HepG2 (cell line): ENCODE data around the gene ENTPD5. TPM values are rescaled to one million over a fixed set of nuclear protein-coding genes. Genes with fewer than 3 reads are reported as not detected.

Experiments used
- ZBTB7B ChIP-seq: sonication (generic); formaldehyde crosslinking; IDR thresholded peaks from 2 replicates; pipeline ENCODE4 v1.4.0; 2020; ENCODE audit warnings: missing genetic modification reagents
- ZNF274 ChIP-seq: sonication (generic); formaldehyde crosslinking; IDR thresholded peaks from 2 replicates; pipeline ENCODE4 v1.5.1; 2020; ENCODE audit warnings: mild to moderate bottlenecking, missing genetic modification reagents
- ZNF788 ChIP-seq: sonication (generic); formaldehyde crosslinking; IDR thresholded peaks from 2 replicates; pipeline ENCODE4 v1.5.0; 2020; ENCODE audit warnings: mild to moderate bottlenecking, missing genetic modification reagents, borderline replicate concordance
- polyA plus RNA-seq, 8 experiments: library from polyadenylated mRNA; depleted of rRNA in 3 of 8; stranded (reverse) in 7 of 8; unstranded in 1 of 8; fragments of >200 nt; fragmentation: Illumina TruSeq in 4 of 8; extraction: Trizol in 4 of 8; gene quantifications; 2 replicates each; pipeline versions ENCODE4 v1.2.1 to v1.2.3, GENCODE V29; 2011 to 2016; ENCODE audit warnings: low read depth in 4 of 8, missing spikeins in 1 of 8, mixed read lengths in 1 of 8; ENCODE audit not compliant: insufficient read depth in 1 of 8
- small RNA-seq, 3 experiments: library from RNA; depleted of rRNA; stranded (forward); fragments of <200 nt; gene quantifications; one replicate each; pipeline ENCODE3, GENCODE V24; 2012; ENCODE audit warnings: low read depth in 2 of 3, low replicate concordance in 1 of 3; ENCODE audit not compliant: insufficient read length in 3 of 3, insufficient read depth in 2 of 3
- total RNA-seq, 5 experiments: library from RNA; depleted of rRNA; stranded (reverse); fragments of >200 nt; fragmentation: Illumina TruSeq; extraction: Trizol; gene quantifications; 2 replicates each; pipeline ENCODE4 v1.2.3, GENCODE V29; 2016; ENCODE audit warnings: low read depth in 1 of 5
- TF ChIP-seq, protein P1 (sequence below): sonication (generic); formaldehyde crosslinking; IDR thresholded peaks from 2 replicates; pipeline ENCODE4 v1.4.0; 2020; ENCODE audit warnings: missing genetic modification reagents

ENTPD5 gene
- total and polyA plus RNA-seq, 2 of the 13 experiments (the other 11 are each of a cell fraction or from before 2014, with no cell fraction given) = 33.8 to 43.3 TPM

DNA sequence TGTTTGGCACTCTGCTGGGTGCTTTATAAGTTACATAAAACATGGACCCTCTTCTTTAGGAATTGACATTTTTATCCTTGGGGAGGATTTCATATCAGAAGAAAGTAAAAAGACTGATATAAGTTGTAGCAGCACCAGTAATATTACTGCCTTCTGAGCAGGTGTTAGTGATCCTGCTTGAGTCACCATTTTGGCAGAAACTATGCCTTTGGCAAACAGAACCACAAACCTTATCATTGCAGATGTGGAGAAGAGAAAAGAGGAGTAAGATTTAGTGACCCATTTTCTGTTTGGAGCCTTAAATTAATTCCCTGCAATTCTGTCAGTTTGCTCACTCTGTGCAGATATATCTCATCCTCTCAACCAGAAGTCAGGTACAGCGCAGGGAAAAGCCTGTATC lies 109.4 kb downstream of the ENTPD5 start (continued):
- TF ChIP-seq, protein P1, sequence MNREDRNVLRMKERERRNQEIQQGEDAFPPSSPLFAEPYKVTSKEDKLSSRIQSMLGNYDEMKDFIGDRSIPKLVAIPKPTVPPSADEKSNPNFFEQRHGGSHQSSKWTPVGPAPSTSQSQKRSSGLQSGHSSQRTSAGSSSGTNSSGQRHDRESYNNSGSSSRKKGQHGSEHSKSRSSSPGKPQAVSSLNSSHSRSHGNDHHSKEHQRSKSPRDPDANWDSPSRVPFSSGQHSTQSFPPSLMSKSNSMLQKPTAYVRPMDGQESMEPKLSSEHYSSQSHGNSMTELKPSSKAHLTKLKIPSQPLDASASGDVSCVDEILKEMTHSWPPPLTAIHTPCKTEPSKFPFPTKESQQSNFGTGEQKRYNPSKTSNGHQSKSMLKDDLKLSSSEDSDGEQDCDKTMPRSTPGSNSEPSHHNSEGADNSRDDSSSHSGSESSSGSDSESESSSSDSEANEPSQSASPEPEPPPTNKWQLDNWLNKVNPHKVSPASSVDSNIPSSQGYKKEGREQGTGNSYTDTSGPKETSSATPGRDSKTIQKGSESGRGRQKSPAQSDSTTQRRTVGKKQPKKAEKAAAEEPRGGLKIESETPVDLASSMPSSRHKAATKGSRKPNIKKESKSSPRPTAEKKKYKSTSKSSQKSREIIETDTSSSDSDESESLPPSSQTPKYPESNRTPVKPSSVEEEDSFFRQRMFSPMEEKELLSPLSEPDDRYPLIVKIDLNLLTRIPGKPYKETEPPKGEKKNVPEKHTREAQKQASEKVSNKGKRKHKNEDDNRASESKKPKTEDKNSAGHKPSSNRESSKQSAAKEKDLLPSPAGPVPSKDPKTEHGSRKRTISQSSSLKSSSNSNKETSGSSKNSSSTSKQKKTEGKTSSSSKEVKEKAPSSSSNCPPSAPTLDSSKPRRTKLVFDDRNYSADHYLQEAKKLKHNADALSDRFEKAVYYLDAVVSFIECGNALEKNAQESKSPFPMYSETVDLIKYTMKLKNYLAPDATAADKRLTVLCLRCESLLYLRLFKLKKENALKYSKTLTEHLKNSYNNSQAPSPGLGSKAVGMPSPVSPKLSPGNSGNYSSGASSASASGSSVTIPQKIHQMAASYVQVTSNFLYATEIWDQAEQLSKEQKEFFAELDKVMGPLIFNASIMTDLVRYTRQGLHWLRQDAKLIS (CRISPR knock-in tag) = no peak
- TF ChIP-seq ZNF788 (CRISPR knock-in tag) (no peak), ZNF274 (CRISPR knock-in tag) (no peak), ZBTB7B (CRISPR knock-in tag) (no peak)

Small RNAs within 50 kb of the gene (small RNA-seq; reads per million reads assigned to genes)
- gene AC005480.2 = 0 reads per million in 3 experiments

Other genes with a start within 250 kb of the ENTPD5 start
- 4.3 and 5.1 TPM in 2 replicates for gene PTGR2, start 167.5 kb downstream of the ENTPD5 start, total RNA-seq (2016; rRNA removed; fragmentation: Illumina TruSeq; extraction: Trizol)
- 3.0 and 3.3 TPM in 2 replicates for gene PTGR2, start 167.5 kb downstream of the ENTPD5 start, polyA plus RNA-seq (2011; rRNA removed)
- 44.3 and 55.2 TPM in 2 replicates for gene ZNF410, start 132.4 kb downstream of the ENTPD5 start, total RNA-seq (2016; rRNA removed; fragmentation: Illumina TruSeq; extraction: Trizol)
- 16.7 and 19.2 TPM in 2 replicates for gene ZNF410, start 132.4 kb downstream of the ENTPD5 start, polyA plus RNA-seq (2011; rRNA removed)
- gene FAM161B, start 69.2 kb downstream of the ENTPD5 start, total RNA-seq (2016; rRNA removed; fragmentation: Illumina TruSeq; extraction: Trizol) = 1.6 and 2.0 TPM in 2 replicates
- gene FAM161B, start 69.2 kb downstream of the ENTPD5 start, polyA plus RNA-seq (2011; rRNA removed) = 1.6 and 2.0 TPM in 2 replicates
- gene COQ6, start 69.0 kb downstream of the ENTPD5 start, total RNA-seq (2016; rRNA removed; fragmentation: Illumina TruSeq; extraction: Trizol) = 18.1 and 18.9 TPM in 2 replicates
- gene COQ6, start 69.0 kb downstream of the ENTPD5 start, polyA plus RNA-seq (2011; rRNA removed) = 33.1 and 34.7 TPM in 2 replicates
- gene BBOF1, start 61 bp upstream of the ENTPD5 start, total RNA-seq (2016; rRNA removed; fragmentation: Illumina TruSeq; extraction: Trizol) = 2.3 and 2.4 TPM in 2 replicates
- 1.6 and 1.7 TPM in 2 replicates for gene BBOF1, start 61 bp upstream of the ENTPD5 start, polyA plus RNA-seq (2011; rRNA removed)
- 49.9 and 71.6 TPM in 2 replicates for gene ALDH6A1, start 65.2 kb upstream of the ENTPD5 start, total RNA-seq (2016; rRNA removed; fragmentation: Illumina TruSeq; extraction: Trizol)
- 18.5 and 26.9 TPM in 2 replicates for gene ALDH6A1, start 65.2 kb upstream of the ENTPD5 start, polyA plus RNA-seq (2011; rRNA removed)
- 23.3 and 30.8 TPM in 2 replicates for gene LIN52, start 65.7 kb upstream of the ENTPD5 start, total RNA-seq (2016; rRNA removed; fragmentation: Illumina TruSeq; extraction: Trizol)
- 8.8 and 11.4 TPM in 2 replicates for gene LIN52, start 65.7 kb upstream of the ENTPD5 start, polyA plus RNA-seq (2011; rRNA removed)
- not detected in 2 replicates for gene VSX2, start 220.2 kb upstream of the ENTPD5 start, total RNA-seq (2016; rRNA removed; fragmentation: Illumina TruSeq; extraction: Trizol)
- gene VSX2, start 220.2 kb upstream of the ENTPD5 start, polyA plus RNA-seq (2011; rRNA removed) = 0.03 and 0.05 TPM in 2 replicates